A549 (cell line): ENCODE measurements around the gene CA12. TPM values are rescaled to one million over a fixed set of nuclear protein-coding genes. Genes with fewer than 3 reads are reported as not detected.

Experiments used
- ATAC-seq, 2 experiments: fragments of 200-7000 bp in 1 of 2; fragments of >200 bp in 1 of 2; cut with Nextera tagmentation in 1 of 2; cut with Tn5 transposase in 1 of 2; 3 replicates each; pipeline versions ENCODE4 v1.8.0 to v1.9.1; 2018 to 2020; ENCODE audit warnings: mild to moderate bottlenecking in 1 of 2, moderate library complexity in 1 of 2
- CTCF ChIA-PET: fragments of 300-600 bp; sonication (Branson Sonifier 250); formaldehyde crosslinking; extraction: SDS; loops from one replicate; lab custom pipeline; 2021; ENCODE audit warnings: antibody characterized with exemption, inconsistent platforms; lab: Yijun Ruan, JAX
- POLR2A ChIA-PET: fragments of 350-600 bp; formaldehyde crosslinking; extraction: SDS; loops from one replicate; lab custom pipeline; 2021; ENCODE audit warnings: antibody characterized with exemption, inconsistent platforms; lab: Yijun Ruan, JAX
- DNase-seq, 2 experiments: peaks; one replicate each; pipeline versions ENCODE4 v3.0.0 to v3.0.0-alpha.2; 2011 to 2016; ENCODE audit warnings: low read depth in 1 of 2, low spot score in 1 of 2
- FAIRE-seq: peaks from 2 replicates; lab custom pipeline; 2011; peaks lifted over from hg19 to GRCh38; lab: Jason Lieb, UNC
- H3K27ac ChIP-seq, 2 experiments: fragments of >200 bp; sonication (Bioruptor Twin); formaldehyde crosslinking; 3 replicates each; pipeline ENCODE4 v1.5.1; 2016 to 2017
- H3K4me1 ChIP-seq: fragments of >200 bp; sonication (Bioruptor Twin); formaldehyde crosslinking; 3 replicates; pipeline ENCODE4 v1.6.1; 2016
- H3K4me2 ChIP-seq: fragments of >200 bp; sonication (Bioruptor Twin); formaldehyde crosslinking; 3 replicates; pipeline ENCODE4 v1.6.1; 2016
- H3K4me3 ChIP-seq: fragments of >200 bp; sonication (Bioruptor Twin); formaldehyde crosslinking; 3 replicates; pipeline ENCODE4 v1.5.1; 2016
- H3K9me3 ChIP-seq: fragments of >200 bp; sonication (Bioruptor Twin); formaldehyde crosslinking; 3 replicates; pipeline ENCODE4 v1.6.1; 2016
- ATOH8 ChIP-seq: fragments of 250-450 bp; sonication (Bioruptor Pico); IDR thresholded peaks from 2 replicates; pipeline ENCODE4 v1.5.0; 2020; ENCODE audit warnings: low read depth, mild to moderate bottlenecking, moderate library complexity
- CBX2 ChIP-seq: fragments of 200-600 bp; sonication (generic); IDR thresholded peaks from 2 replicates; pipeline ENCODE4 v1.6.1; 2016; ENCODE audit warnings: low read depth, mild to moderate bottlenecking, borderline replicate concordance
- CBX8 ChIP-seq: fragments of 200-600 bp; sonication (generic); IDR thresholded peaks from 2 replicates; pipeline ENCODE4 v1.6.1; 2016
- CEBPB ChIP-seq, 2 experiments: fragments of >200 bp in 1 of 2; sonication (Bioruptor Twin) in 1 of 2; formaldehyde crosslinking in 1 of 2; IDR thresholded peaks; 2 replicates each; pipeline ENCODE4 v1.6.1; 2012 to 2016
- CHD4 ChIP-seq: fragments of 200-600 bp; sonication (generic); IDR thresholded peaks from 2 replicates; pipeline ENCODE4 v1.6.1; 2016; ENCODE audit warnings: antibody characterized with exemption, mild to moderate bottlenecking, borderline replicate concordance
- EHF ChIP-seq: fragments of 250-450 bp; sonication (Bioruptor Pico); IDR thresholded peaks from 2 replicates; pipeline ENCODE4 v1.5.0; 2020; ENCODE audit warnings: mild to moderate bottlenecking
- ELK1 ChIP-seq: fragments of 150-350 bp; IDR thresholded peaks from 2 replicates; pipeline ENCODE4 v1.6.1; 2014; ENCODE audit warnings: low read depth, mild to moderate bottlenecking, low read length
- ESRRA ChIP-seq: fragments of 150-350 bp; IDR thresholded peaks from 2 replicates; pipeline ENCODE4 v1.6.1; 2014; ENCODE audit warnings: mild to moderate bottlenecking, low read length, borderline replicate concordance
- HEYL ChIP-seq: fragments of 250-450 bp; sonication (Bioruptor Pico); IDR thresholded peaks from 2 replicates; pipeline ENCODE4 v1.8.0; 2021; ENCODE audit warnings: mild to moderate bottlenecking, moderate library complexity
- KDM1A ChIP-seq: fragments of 200-600 bp; sonication (generic); IDR thresholded peaks from 2 replicates; pipeline ENCODE4 v1.6.1; 2016; ENCODE audit warnings: low read depth, mild to moderate bottlenecking
- KDM5A ChIP-seq: fragments of 200-600 bp; sonication (generic); IDR thresholded peaks from 2 replicates; pipeline ENCODE4 v1.6.1; 2016; ENCODE audit warnings: antibody characterized with exemption, mild to moderate bottlenecking
- PBX3 ChIP-seq: IDR thresholded peaks from 2 replicates; pipeline ENCODE4 v1.6.1; 2012
- POLR2A ChIP-seq: IDR thresholded peaks from 2 replicates; pipeline ENCODE4 v1.6.1; 2012; ENCODE audit warnings: mild to moderate bottlenecking, low read length
- RAD21 ChIP-seq, 2 experiments: fragments of >200 bp in 1 of 2; sonication (Bioruptor Twin) in 1 of 2; formaldehyde crosslinking in 1 of 2; IDR thresholded peaks in 1 of 2; conservative IDR thresholded peaks in 1 of 2; 2 replicates in 1 of 2; 3 replicates in 1 of 2; pipeline ENCODE4 v1.6.1; 2012 to 2018; ENCODE audit warnings: inconsistent platforms in 1 of 2
- RCOR1 ChIP-seq: fragments of 150-350 bp; IDR thresholded peaks from 2 replicates; pipeline ENCODE4 v1.6.1; 2014; ENCODE audit warnings: antibody characterized with exemption, low read length, low read depth
- REST ChIP-seq: fragments of 200-600 bp; sonication (generic); IDR thresholded peaks from 2 replicates; pipeline ENCODE4 v1.6.1; 2016; ENCODE audit warnings: antibody characterized with exemption, mild to moderate bottlenecking, moderate library complexity
- SREBF2 ChIP-seq: fragments of 450-650 bp; IDR thresholded peaks from 2 replicates; pipeline ENCODE4 v1.6.1; 2014; ENCODE audit warnings: mild to moderate bottlenecking, moderate library complexity
- TP53 ChIP-seq: fragments of 250-450 bp; sonication (Bioruptor Pico); IDR thresholded peaks from 2 replicates; pipeline ENCODE4 v1.5.0; 2021; ENCODE audit warnings: mild to moderate bottlenecking, moderate library complexity
- WGBS: methylation state at CpG from one replicate; pipeline ENCODE4 v1.1.6; 2017; ENCODE audit errors: missing lambda C conversion rate; 5-methylcytosine and 5-hydroxymethylcytosine counted together
- polyA plus RNA-seq, 4 experiments: library from polyadenylated mRNA; depleted of rRNA in 3 of 4; stranded (reverse); fragments of >200 nt; fragmentation: RNase III in 1 of 4; extraction: RNeasy Plus Mini Kit Qiagen cat#74134 plus additional on column Dnase treatment in 1 of 4; gene quantifications; 2 replicates in 3 of 4; 3 replicates in 1 of 4; pipeline ENCODE4 v1.2.3, GENCODE V29; 2011 to 2017

CA12 gene
- polyA plus RNA-seq, 2 of the 4 experiments (the other 2 are of a cell fraction) = 129 to 323 TPM

GRCh38 chr15:63405683-63406390 lies 24.2 kb upstream of the CA12 start:
- DNase-seq (no peak), FAIRE-seq (no peak), ATAC-seq (no peak)
- TF ChIP-seq RCOR1 (no peak), RAD21 (conservative IDR thresholded peaks at IDR 0.05 in 1 of 2, IDR thresholded peaks at IDR 0.05 in 1 of 2) (no peak), EHF (CRISPR knock-in tag) (no peak), REST (no peak), KDM5A (no peak), CBX2 (no peak), ESRRA (no peak), CHD4 (no peak), ATOH8 (no peak), PBX3 (no peak), CBX8 (no peak), ELK1 (no peak)
- Histone ChIP-seq H3K9me3 (no peaks in the 10 kb centered on the region), H3K4me2 (no peak overlapping the region), H3K4me1 (peaks cover 21% of the 10 kb centered on the region; the same call in 2 of the 3 replicates), H3K27ac (peak overlapping the region in 1 of 2 experiments; percentile 46; a peak in 1 of 6 replicates), H3K4me3 (no peak overlapping the region)
- ChIA-PET POLR2A (no interaction called here), CTCF (interaction anchor here (1.0 to 2.9 kb wide), 7 partner anchors 9 to 357 kb away, joined by 3 to 17 read pairs (median 4); no protein-coding TSS in a partner anchor)
- WGBS = 88% methylated on average over 9 of the region's 9 CpGs

- ChIA-PET POLR2A (interaction anchor here (0.5 kb wide), 1 partner anchor 757 kb away, joined by 5 read pairs; no protein-coding TSS in a partner anchor), CTCF (interaction anchor here (1.0 to 2.9 kb wide), 9 partner anchors 9 to 356 kb away, joined by 3 to 25 read pairs (median 5); no protein-coding TSS in a partner anchor)
- peak overlapping the region; percentile 27; the same call in 1 of the 3 replicates for H3K4me2 ChIP-seq
- H3K9me3 ChIP-seq = no peaks in the 10 kb centered on the region
- no peak for ATAC-seq
- H3K4me3 ChIP-seq = no peak overlapping the region
- no peak for DNase-seq
- 94% methylated on average over 5 of the region's 5 CpGs for WGBS
- H3K27ac ChIP-seq = peak overlapping the region; percentile 34 to 46; a peak in 4 of 6 replicates
- FAIRE-seq = no peak
- H3K4me1 ChIP-seq = peaks cover 21% of the 10 kb centered on the region; the same call in 2 of the 3 replicates
- TF ChIP-seq CEBPB (IDR thresholded peaks at IDR 0.05) = no peak
- TF ChIP-seq HEYL (CRISPR knock-in tag) = no peak
- TF ChIP-seq CHD4 = no peak
- TF ChIP-seq TP53 (CRISPR knock-in tag) = no peak
- TF ChIP-seq EHF (CRISPR knock-in tag) = no peak
- no peak for TF ChIP-seq KDM1A
- no peak for TF ChIP-seq REST
- no peak for TF ChIP-seq SREBF2
- no peak for TF ChIP-seq POLR2A
- no peak for TF ChIP-seq ESRRA
Observed at GRCh38 chr15:63405159-63405558, 23.5 kb upstream of the CA12 start.
